ENCODE data around the gene GYPB.
"Not testable (repeated sequence)": the region's sequence is repeated elsewhere in the genome, so short reads cannot be mapped to it uniquely, and the experiment has no call there.

DNA sequence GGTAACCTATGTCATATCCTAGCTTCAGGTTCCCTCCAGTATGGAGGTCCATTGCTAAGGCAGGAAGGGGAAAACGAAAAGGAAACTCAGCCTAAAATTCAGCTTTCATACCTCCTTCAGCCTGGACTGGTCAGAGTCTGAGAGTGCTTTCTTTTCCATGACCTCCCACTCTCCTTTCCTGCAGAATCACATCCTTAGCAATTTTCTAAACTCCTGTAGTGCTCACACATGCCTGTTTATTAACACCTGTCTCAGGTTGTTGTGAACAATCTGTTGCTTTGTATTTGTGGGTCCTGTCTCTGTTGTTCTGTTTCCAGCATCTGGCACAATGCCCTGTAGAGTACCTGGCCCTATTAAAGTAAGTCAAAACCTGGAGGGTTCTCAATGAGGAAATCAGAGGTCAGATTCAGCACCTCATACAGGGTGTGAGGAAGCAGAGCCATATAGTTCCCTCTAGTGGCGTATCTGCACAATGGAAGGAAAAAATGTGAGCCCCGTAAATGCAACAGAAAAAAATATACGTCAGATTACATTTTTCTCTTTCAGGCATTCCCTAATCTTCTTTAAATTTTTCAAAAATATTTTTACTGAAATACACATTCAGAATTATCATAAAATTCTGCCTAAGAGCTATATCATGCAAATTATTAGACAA, 2.3 kb upstream of the GYPB start:
- not testable (repeated sequence) for TF ChIP-seq NFE2L2 (conservative IDR thresholded peaks at IDR 0.05; ENCODE audit: low read length); RFX5 (IDR thresholded peaks at IDR 0.05); KDM5A (IDR thresholded peaks at IDR 0.05); KDM1A (IDR thresholded peaks at IDR 0.05; ENCODE audit: low read depth); HOXA7 (CRISPR knock-in tag; IDR thresholded peaks at IDR 0.05); EP300 (IDR thresholded peaks at IDR 0.05); CEBPB (IDR thresholded peaks at IDR 0.05); CHD2 (IDR thresholded peaks at IDR 0.05; ENCODE audit: low read length, partially characterized antibody); POLR2A (IDR thresholded peaks at IDR 0.05; ENCODE audit: low read length); ZNF302 (CRISPR knock-in tag; IDR thresholded peaks at IDR 0.05)
- TF ChIP-seq, protein P1, sequence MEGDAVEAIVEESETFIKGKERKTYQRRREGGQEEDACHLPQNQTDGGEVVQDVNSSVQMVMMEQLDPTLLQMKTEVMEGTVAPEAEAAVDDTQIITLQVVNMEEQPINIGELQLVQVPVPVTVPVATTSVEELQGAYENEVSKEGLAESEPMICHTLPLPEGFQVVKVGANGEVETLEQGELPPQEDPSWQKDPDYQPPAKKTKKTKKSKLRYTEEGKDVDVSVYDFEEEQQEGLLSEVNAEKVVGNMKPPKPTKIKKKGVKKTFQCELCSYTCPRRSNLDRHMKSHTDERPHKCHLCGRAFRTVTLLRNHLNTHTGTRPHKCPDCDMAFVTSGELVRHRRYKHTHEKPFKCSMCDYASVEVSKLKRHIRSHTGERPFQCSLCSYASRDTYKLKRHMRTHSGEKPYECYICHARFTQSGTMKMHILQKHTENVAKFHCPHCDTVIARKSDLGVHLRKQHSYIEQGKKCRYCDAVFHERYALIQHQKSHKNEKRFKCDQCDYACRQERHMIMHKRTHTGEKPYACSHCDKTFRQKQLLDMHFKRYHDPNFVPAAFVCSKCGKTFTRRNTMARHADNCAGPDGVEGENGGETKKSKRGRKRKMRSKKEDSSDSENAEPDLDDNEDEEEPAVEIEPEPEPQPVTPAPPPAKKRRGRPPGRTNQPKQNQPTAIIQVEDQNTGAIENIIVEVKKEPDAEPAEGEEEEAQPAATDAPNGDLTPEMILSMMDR (IDR thresholded peaks at IDR 0.05): peak; percentile 38

All from A549 (cell line).